ENCODE data around the gene TPPP.

GRCh38 chr5:646396-647201 lies 46.6 kb downstream of the TPPP start:
- TF ChIP-seq CTCF (optimal IDR thresholded peaks at IDR 0.05 in 1 of 3, IDR thresholded peaks at IDR 0.05 in 1 of 3, conservative IDR thresholded peaks at IDR 0.05 in 1 of 3; ENCODE audit: extremely low read depth in 1 of 3, insufficient read depth in 2 of 3, low read length in 3 of 3) (no peak), EZH2 (IDR thresholded peaks at IDR 0.05; ENCODE audit: low read length) (no peak)

Data from keratinocyte (primary cell).